Left lobe of liver (tissue), 2 donors: ENCODE measurements around the gene KPNA6. TPM values are rescaled to one million over a fixed set of nuclear protein-coding genes. Genes with fewer than 3 reads are reported as not detected.

Experiments used
- ATAC-seq: fragments of 200-7000 bp; cut with Tn5 transposase; one replicate; pipeline ENCODE4 v1.9.1; 2020; ENCODE audit warnings: mild to moderate bottlenecking, moderate library complexity
- DNase-seq: peaks from one replicate; pipeline ENCODE4 v3.0.0-alpha.2; 2020; ENCODE audit warnings: low spot score
- total RNA-seq: library from RNA; stranded (reverse); gene quantifications from one replicate; pipeline ENCODE4 v1.2.1, GENCODE V29; 2021
- donor health status: DM: no; HTN: no; CAD: no; lungs with moderate emphysema.
- donor health status: DM: no; HTN: yes; CAD: no.

KPNA6 gene
- total RNA-seq, 1 donor from 2014 or later: 32.2 TPM

DNA sequence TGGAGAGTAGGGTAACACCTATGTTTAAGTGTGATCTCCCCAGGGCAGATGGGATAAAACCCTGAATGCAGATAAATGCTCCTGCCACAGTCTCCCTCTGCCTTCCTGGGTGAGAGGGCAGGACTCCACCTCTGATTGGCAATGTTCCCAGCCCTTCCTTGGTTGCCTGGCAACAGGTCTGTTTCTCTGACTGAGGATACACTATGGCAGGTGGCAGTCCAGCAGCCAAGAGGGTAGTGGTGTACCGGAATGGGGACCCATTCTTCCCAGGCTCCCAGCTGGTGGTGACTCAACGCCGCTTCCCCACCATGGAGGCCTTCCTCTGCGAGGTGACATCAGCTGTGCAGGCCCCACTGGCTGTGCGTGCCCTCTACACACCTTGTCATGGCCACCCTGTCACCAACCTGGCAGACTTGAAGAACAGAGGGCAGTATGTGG is 101.1 kb downstream of the KPNA6 start, which contains the start of gene DCDC2B:
Gene DCDC2B (plus strand): TSS at position 199 of the 438 bp plus-strand sequence. CDS start 5 bp downstream, at position 204.
- DNase-seq (no peak), ATAC-seq (no peak)

GRCh38 chr1:32215629-32216480 is 108.0 kb downstream of the KPNA6 start:
- ATAC-seq: peak; percentile 96
- peak; percentile 59 for DNase-seq

- ATAC-seq (no peak), DNase-seq (no peak)
Observed at GRCh38 chr1:32216566-32216965, 108.7 kb downstream of the KPNA6 start.

DNA sequence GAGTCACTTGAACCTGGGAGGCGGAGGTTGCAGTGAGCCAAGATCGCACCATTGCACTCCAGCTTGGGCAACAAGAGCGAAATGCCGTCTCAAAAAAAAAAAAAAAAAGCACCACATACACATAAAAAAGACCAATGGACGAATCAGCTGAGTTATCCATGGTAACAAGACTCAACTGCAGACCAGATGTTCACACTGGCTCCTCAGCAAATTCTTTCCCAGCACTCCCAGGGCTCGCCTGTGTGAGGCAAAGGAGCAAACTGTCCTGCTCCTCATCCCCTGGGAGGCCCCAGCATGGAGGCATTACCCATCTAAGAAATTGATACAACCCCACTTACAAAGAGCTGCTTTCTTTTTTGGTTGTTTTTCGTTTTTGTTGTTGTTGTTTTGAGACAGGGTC is 111.2 kb downstream of the KPNA6 start:
- ATAC-seq (no peak), DNase-seq (no peak)

DNA sequence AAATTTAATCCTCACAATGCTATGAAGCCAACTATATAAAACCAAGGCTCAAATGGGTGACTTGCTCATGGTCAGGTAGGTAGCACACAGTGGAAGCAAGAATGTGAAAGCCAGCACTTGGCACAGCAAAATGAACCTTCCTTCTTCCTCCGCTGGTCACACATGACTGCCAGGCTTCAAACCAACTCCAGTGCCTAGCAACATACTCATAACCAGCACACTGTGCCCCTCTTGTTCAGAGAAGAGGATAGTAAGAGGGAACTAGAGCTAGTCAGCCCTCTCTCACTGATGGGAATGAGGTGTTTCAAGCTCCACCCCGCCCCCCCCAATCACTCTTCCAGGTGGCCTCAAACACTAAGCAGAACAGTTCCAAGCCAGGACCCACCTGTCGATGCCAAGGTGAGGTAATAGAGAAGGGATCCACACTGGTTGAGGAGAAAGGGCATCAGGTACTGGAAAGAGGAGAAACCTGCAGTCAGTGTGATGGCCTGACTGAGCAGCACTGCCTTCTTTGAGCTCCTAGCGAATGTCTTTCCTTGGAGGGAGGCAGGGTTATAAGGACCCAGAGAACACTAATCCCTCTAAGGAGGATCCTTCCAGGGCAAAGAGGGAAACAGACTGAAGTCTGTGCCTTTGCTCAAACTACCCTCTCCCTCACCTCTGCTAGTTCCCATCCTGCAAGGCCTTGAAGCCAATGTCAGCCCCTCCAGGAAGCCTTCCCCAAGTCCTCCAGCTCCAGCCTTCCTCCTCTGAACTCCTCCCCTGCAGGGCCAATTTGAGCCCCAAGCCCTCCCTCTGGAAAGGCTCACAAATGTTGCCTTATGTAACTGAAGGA is 113.1 kb downstream of the KPNA6 start:
- DNase-seq (no peak), ATAC-seq (no peak)

DNA sequence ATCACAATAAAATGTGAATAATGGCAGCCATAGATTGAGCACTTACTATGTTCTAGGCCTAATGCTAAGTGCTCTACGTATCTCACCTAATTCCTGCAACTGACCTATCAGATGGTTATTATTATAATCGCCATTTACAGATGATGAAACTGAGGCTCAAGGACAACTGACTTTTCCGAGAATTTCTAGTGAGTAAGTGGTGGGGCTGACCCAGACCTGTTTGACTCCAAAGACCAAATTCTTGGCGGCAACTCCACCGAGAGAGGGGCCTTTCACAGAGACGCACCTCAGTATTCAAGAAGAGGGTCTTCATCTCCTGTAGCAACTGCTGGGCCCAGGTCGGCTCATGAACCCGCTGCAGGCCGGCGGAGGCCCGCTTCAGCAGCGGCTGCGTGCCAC is 113.7 kb downstream of the KPNA6 start:
- no peak for DNase-seq
- ATAC-seq: no peak

DNA sequence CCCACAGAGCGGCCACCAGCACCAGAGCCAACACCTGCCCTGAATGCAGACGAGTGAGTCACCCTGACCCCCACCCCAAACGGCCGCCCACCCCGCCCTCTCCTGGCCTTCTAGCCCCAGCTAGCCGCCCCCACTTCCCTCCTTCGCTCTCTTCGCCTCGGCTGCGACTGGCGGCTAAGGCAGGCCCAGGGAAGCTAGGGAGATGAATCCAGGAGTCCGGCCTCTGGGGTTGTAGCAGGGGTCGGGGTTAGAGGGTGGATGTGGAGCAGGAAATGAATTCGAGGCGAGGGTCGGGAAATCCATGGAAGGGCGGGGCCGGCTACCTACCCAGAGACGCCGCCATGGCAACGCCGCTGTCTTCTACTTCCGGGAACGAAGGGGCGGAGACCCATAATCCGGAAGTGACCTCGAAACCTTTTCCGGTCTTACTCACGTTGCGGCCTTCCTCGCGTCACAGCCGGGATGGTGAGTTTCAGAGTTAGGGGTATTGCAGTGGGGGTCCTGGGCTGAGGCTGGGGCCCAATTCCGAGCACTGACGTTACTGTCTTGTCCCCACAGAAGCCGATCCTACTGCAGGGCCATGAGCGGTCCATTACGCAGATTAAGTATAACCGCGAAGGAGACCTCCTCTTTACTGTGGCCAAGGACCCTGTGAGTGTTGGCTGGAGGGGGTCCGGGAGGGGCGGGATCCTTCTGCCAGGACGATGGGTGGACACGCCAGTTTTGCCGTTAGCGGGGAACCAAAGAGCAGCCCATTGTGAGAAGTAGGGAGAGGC is 114.3 kb downstream of the KPNA6 start, which contains the start of the genes EIF3I and TMEM234:
Gene EIF3I (plus strand): TSS at position 428 of the 776 bp plus-strand sequence. CDS start 35 bp downstream, at position 463.
Gene TMEM234 (minus strand): TSS at position 374 of the 776 bp plus-strand sequence. CDS start 31 bp downstream, at position 343.
- peak; percentile 91 for DNase-seq
- ATAC-seq: peak; percentile 96

GRCh38 chr1:32223683-32224082 is 115.8 kb downstream of the KPNA6 start:
- no peak for DNase-seq
- no peak for ATAC-seq

DNA sequence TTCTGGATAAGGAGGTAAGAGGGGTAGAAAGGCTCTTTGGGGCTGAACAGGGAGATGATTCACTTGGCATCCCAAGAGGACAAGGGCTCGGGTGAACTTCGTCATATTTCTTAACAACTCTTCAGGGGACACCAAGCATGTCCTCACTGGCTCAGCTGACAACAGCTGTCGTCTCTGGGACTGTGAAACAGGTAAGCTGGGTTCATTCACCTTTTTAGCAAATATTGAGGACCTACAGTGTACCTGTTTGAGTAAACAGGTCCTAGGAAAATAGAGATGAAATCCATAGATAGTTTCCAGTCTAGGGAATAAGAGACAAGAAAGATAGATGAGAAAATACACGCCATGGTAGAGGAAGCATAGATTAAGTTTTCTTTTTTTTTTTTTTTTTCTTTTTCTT is 116.4 kb downstream of the KPNA6 start:
- DNase-seq: no peak
- ATAC-seq: peak; percentile 62

Other genes with a start within 250 kb of the KPNA6 start
- gene PTP4A2, start 169.7 kb upstream of the KPNA6 start, total RNA-seq: 66.7 TPM
- gene KHDRBS1, start 94.2 kb upstream of the KPNA6 start, total RNA-seq: 24.1 TPM
- 6.0 TPM for gene TMEM39B, start 35.1 kb upstream of the KPNA6 start, total RNA-seq
- 31.1 TPM for gene TXLNA, start 71.6 kb downstream of the KPNA6 start, total RNA-seq
- gene CCDC28B, start 92.5 kb downstream of the KPNA6 start, total RNA-seq: 1.6 TPM
- 0.53 TPM for gene IQCC, start 97.6 kb downstream of the KPNA6 start, total RNA-seq
- gene DCDC2B, start 101.0 kb downstream of the KPNA6 start, total RNA-seq: not detected
- gene TMEM234, start 114.3 kb downstream of the KPNA6 start, total RNA-seq: 4.8 TPM
- 69.2 TPM for gene EIF3I, start 114.4 kb downstream of the KPNA6 start, total RNA-seq
- 4.2 TPM for gene FAM167B, start 139.2 kb downstream of the KPNA6 start, total RNA-seq
- 1.2 TPM for gene LCK, start 143.2 kb downstream of the KPNA6 start, total RNA-seq
- 29.8 TPM for gene HDAC1, start 184.0 kb downstream of the KPNA6 start, total RNA-seq
- 13.6 TPM for gene MARCKSL1, start 228.2 kb downstream of the KPNA6 start, total RNA-seq